Neural progenitor cell (in vitro differentiated cells): ENCODE measurements around the gene RIMS1. TPM values are rescaled to one million over a fixed set of nuclear protein-coding genes. Genes with fewer than 3 reads are reported as not detected.

ENCODE experiments used
- DNase-seq: peaks from one replicate; pipeline ENCODE4 v3.0.0-alpha.2; 2016; ENCODE audit warnings: low spot score
- H2AFZ ChIP-seq: fragments of 200-600 bp; sonication (generic); replicated peaks from 2 replicates; pipeline ENCODE4 v1.6.1; 2016; ENCODE audit warnings: antibody characterized with exemption
- H3F3A ChIP-seq: fragments of 200-600 bp; sonication (generic); 2 replicates; pipeline ENCODE4 v1.6.1; 2016; ENCODE audit warnings: antibody characterized with exemption, low read depth
- H3K27ac ChIP-seq: fragments of 200-600 bp; sonication (generic); 2 replicates; pipeline ENCODE4 v1.5.1; 2016; ENCODE audit warnings: mild to moderate bottlenecking
- H3K27me3 ChIP-seq: fragments of 200-600 bp; sonication (generic); 2 replicates; pipeline ENCODE4 v1.6.1; 2016; ENCODE audit warnings: mild to moderate bottlenecking, moderate library complexity
- H3K36me3 ChIP-seq: fragments of 200-600 bp; sonication (generic); 2 replicates; pipeline ENCODE4 v1.5.1; 2016
- H3K4me1 ChIP-seq: fragments of 200-600 bp; sonication (generic); 2 replicates; pipeline ENCODE4 v1.6.1; 2016; ENCODE audit warnings: mixed run types
- H3K4me2 ChIP-seq: fragments of 200-600 bp; sonication (generic); 2 replicates; pipeline ENCODE4 v1.6.1; 2016
- H3K4me3 ChIP-seq: fragments of 200-600 bp; sonication (generic); 2 replicates; pipeline ENCODE4 v1.5.1; 2016
- H3K79me2 ChIP-seq: fragments of 200-600 bp; sonication (generic); 2 replicates; pipeline ENCODE4 v1.6.1; 2016; ENCODE audit warnings: low read depth
- H3K9ac ChIP-seq: fragments of 200-600 bp; sonication (generic); 2 replicates; pipeline ENCODE4 v1.6.1; 2016
- H3K9me3 ChIP-seq: fragments of 200-600 bp; sonication (generic); 2 replicates; pipeline ENCODE4 v1.5.1; 2016; ENCODE audit warnings: low read depth
- H4K20me1 ChIP-seq: fragments of 200-600 bp; sonication (generic); 2 replicates; pipeline ENCODE4 v1.6.1; 2016; ENCODE audit warnings: low read depth
- H3K27ac Mint-ChIP-seq: 3 replicates; pipeline ENCODE4 v1.8.0; 2021; ENCODE audit warnings: mixed read lengths
- H3K27me3 Mint-ChIP-seq: 2 replicates; pipeline ENCODE4 v1.8.0; 2022; ENCODE audit warnings: low read depth, mild to moderate bottlenecking, inconsistent platforms, moderate library complexity, mixed read lengths; ENCODE audit not compliant: insufficient read depth
- H3K36me3 Mint-ChIP-seq: 3 replicates; pipeline ENCODE4 v1.8.0; 2021; ENCODE audit warnings: mixed read lengths
- H3K4me1 Mint-ChIP-seq: 3 replicates; pipeline ENCODE4 v1.8.0; 2021; ENCODE audit warnings: mixed read lengths
- H3K4me3 Mint-ChIP-seq: 3 replicates; pipeline ENCODE4 v1.8.0; 2021; ENCODE audit warnings: mild to moderate bottlenecking, moderate library complexity, mixed read lengths
- H3K9me3 Mint-ChIP-seq: 3 replicates; pipeline ENCODE4 v1.8.0; 2020; ENCODE audit warnings: mixed read lengths
- CTCF ChIP-seq: fragments of 200-600 bp; sonication (generic); IDR thresholded peaks from 2 replicates; pipeline ENCODE4 v1.5.1; 2017; ENCODE audit warnings: antibody characterized with exemption, mild to moderate bottlenecking
- EZH2 ChIP-seq: fragments of 200-600 bp; sonication (generic); IDR thresholded peaks from 2 replicates; pipeline ENCODE4 v1.6.1; 2017; ENCODE audit warnings: antibody characterized with exemption, mild to moderate bottlenecking, moderate library complexity
- EZH2phosphoT487 ChIP-seq: fragments of 200-600 bp; sonication (generic); IDR thresholded peaks from 2 replicates; pipeline ENCODE4 v1.6.1; 2017; ENCODE audit warnings: antibody characterized with exemption
- total RNA-seq: library from RNA; depleted of rRNA; stranded (reverse); fragments of >200 nt; gene quantifications from 2 replicates; pipeline ENCODE4 v1.2.3, GENCODE V29; 2015; ENCODE audit warnings: low replicate concordance

The RIMS1 gene
- total RNA-seq, 1 donor from 2014 or later, result 2.5 TPM

- no peak for DNase-seq
- Histone ChIP-seq H3K4me1 (no peaks in the 10 kb centered on the region), H3K36me3 (no peaks in the 10 kb centered on the region), H4K20me1 (no peaks in the 10 kb centered on the region), H3K4me2 (no peak overlapping the region), H3F3A (no peaks in the 10 kb centered on the region), H3K27ac (no peak overlapping the region), H3K27me3 (no peaks in the 10 kb centered on the region), H3K9me3 (no peaks in the 10 kb centered on the region), H3K9ac (no peak overlapping the region), H2AFZ (no peak overlapping the region), H3K4me3 (no peak overlapping the region), H3K79me2 (no peaks in the 10 kb centered on the region)
- Mint-ChIP-seq H3K4me1 (no peaks in the 10 kb centered on the region), H3K4me3 (no peak overlapping the region), H3K27me3 (no peaks in the 10 kb centered on the region), H3K36me3 (no peaks in the 10 kb centered on the region), H3K27ac (no peak overlapping the region), H3K9me3 (no peaks in the 10 kb centered on the region)
- TF ChIP-seq EZH2phosphoT487 (no peak), EZH2 (no peak), CTCF (no peak)
These were observed 317.6 kb downstream of the RIMS1 start for GRCh38 chr6:72203983-72204382.

DNA sequence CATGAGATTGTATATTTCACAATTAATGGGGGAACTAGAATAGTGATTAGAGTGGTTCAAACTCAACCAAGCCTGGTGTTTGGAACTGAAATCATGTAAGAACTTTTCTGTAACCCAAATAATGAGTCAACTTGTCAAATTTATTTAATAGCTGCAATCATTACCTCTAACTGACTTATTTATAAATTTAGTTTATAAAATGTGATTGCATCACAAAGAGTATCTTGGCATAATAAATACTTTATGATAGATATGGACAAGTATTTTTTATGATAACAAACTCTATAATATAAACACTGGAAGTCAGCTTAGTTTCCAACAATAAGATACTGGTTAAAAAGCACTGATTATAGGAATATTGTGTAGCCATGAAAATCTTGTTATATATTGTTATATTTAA lies 319.1 kb downstream of the RIMS1 start:
- no peaks in the 10 kb centered on the region for H3F3A ChIP-seq
- H3K79me2 ChIP-seq, result no peaks in the 10 kb centered on the region
- H3K36me3 ChIP-seq, result no peaks in the 10 kb centered on the region
- no peaks in the 10 kb centered on the region for H3K4me1 ChIP-seq
- H3K9ac ChIP-seq, result no peak overlapping the region
- Mint-ChIP-seq H3K27me3 (no peaks in the 10 kb centered on the region), H3K4me3 (no peak overlapping the region), H3K36me3 (no peaks in the 10 kb centered on the region), H3K27ac (no peak overlapping the region), H3K9me3 (no peaks in the 10 kb centered on the region), H3K4me1 (no peaks in the 10 kb centered on the region)
- no peak overlapping the region for H3K4me2 ChIP-seq
- H3K4me3 ChIP-seq, result no peak overlapping the region
- TF ChIP-seq EZH2 (no peak), EZH2phosphoT487 (no peak), CTCF (no peak)
- H4K20me1 ChIP-seq, result no peaks in the 10 kb centered on the region
- DNase-seq, result no peak
- no peaks in the 10 kb centered on the region for H3K27me3 ChIP-seq
- no peak overlapping the region for H2AFZ ChIP-seq
- no peak overlapping the region for H3K27ac ChIP-seq
- H3K9me3 ChIP-seq, result no peaks in the 10 kb centered on the region

DNA sequence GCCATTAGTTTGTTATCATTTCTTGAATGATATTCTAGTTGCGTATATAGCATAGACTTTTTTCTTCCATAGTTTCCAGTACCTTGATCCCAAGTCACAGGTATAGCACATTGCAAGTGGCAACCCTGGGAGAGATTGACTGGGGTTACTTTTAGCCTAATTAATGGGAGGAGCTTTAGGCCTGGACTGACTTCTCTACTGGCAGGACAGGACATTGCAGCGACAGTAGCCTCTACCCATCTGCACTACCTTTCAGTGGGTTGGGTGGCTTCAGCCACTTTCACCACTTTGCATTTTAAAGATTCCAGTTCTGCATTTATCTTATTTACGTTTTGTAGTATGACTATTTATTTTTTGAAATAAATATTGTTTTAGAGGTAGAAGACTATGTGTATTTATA lies 320.3 kb downstream of the RIMS1 start:
- H3K79me2 ChIP-seq, result no peaks in the 10 kb centered on the region
- no peak overlapping the region for H3K4me2 ChIP-seq
- no peak overlapping the region for H3K4me3 ChIP-seq
- H3K9ac ChIP-seq, result no peak overlapping the region
- no peaks in the 10 kb centered on the region for H3K4me1 Mint-ChIP-seq
- no peak overlapping the region for H3K27ac ChIP-seq
- H3K27ac Mint-ChIP-seq, result no peak overlapping the region
- no peaks in the 10 kb centered on the region for H3K27me3 Mint-ChIP-seq
- no peak overlapping the region for H2AFZ ChIP-seq
- no peak overlapping the region for H3K4me3 Mint-ChIP-seq
- no peaks in the 10 kb centered on the region for H3K27me3 ChIP-seq
- H3K36me3 Mint-ChIP-seq, result no peaks in the 10 kb centered on the region
- peak; percentile 13 for DNase-seq
- H4K20me1 ChIP-seq, result no peaks in the 10 kb centered on the region
- H3K9me3 Mint-ChIP-seq, result no peaks in the 10 kb centered on the region
- no peaks in the 10 kb centered on the region for H3K36me3 ChIP-seq
- no peaks in the 10 kb centered on the region for H3K4me1 ChIP-seq
- no peaks in the 10 kb centered on the region for H3K9me3 ChIP-seq
- TF ChIP-seq EZH2phosphoT487 (no peak), CTCF (peak; percentile 14), EZH2 (no peak)
- H3F3A ChIP-seq, result no peaks in the 10 kb centered on the region
